HG03521 (cell line): ENCODE measurements around the gene PIAS2.

Source experiments
- ATAC-seq: cut with Tn5 transposase; IDR thresholded peaks from one replicate; pipeline ENCODE4 v1.9.1; 2021; ENCODE audit warnings: mild to moderate bottlenecking, moderate library complexity; ENCODE audit not compliant: unreplicated experiment

The PIAS2 gene

DNA sequence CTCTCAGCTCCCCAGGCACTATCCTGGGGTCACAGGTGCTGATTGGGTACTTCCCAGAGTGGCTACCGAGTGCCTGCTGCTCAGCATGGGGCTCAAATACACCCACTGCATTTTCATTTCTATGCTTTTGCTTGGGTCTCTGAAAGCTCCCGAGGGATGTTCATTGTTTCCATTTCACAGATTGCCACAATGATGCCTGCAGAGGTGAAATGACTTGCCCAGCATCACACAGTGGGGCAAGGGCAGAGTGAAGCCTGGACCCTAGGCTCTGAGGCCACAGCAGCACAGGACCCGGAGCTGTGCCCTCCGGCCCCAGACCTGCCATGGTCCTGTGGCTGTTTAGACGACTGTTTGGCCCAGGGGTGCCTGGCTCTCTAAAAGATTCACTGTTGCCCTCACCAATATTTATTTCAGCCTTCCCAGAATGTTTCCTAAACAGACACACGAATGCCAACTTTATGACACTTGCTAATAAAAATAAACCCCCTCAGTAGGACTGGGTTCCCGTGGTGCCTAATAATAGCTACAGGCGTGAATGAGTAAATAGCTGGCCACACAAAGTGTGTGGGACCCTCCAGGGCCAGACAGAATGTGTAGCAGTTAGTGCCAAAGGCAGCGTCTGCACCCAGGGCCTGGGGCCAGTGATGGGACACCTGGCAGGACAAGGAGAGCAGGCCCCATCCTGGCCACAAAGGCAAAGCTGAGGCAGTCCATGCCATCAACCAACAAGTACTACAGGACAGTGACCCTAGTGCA is 149.0 kb downstream of the PIAS2 start:
- no peak for ATAC-seq

DNA sequence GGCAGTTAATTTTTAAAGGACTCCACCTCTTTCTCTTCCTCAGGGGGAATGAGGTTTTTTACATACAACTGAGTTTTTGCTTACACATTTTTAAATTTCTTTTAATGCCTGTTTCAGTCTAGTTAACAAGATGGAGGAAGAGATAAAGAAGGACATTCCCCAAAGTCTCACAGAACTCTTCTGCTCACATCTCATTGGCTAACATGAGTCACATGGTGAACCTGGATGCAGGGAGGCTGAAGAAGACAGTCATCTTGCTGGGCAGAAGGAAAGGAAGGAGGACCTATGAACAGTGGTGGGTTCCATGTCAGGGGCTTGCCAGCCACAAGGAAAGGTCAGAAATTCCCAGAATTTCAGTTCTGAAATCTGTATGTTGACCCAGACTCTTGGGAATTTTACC is 150.1 kb downstream of the PIAS2 start:
- ATAC-seq: no peak

DNA sequence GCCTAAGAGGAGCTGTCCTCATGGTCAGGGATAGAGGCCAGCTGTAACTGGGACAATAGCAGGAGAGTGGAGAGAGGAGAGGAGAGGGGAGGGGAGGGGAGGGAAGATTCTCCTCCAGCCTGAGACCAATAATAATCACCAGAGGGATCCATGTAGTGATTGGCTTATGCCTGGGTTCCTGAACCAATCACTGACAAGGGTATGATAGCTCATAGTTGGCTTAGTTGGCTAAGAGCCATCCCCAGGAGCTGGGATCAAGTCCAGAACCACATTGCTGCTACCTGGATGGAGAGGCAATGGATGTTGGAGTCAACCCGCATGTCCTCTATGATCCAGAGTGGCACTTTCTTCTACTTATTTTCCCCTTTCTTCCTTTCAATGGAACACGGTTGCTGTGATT is 152.7 kb downstream of the PIAS2 start:
- ATAC-seq: no peak

DNA sequence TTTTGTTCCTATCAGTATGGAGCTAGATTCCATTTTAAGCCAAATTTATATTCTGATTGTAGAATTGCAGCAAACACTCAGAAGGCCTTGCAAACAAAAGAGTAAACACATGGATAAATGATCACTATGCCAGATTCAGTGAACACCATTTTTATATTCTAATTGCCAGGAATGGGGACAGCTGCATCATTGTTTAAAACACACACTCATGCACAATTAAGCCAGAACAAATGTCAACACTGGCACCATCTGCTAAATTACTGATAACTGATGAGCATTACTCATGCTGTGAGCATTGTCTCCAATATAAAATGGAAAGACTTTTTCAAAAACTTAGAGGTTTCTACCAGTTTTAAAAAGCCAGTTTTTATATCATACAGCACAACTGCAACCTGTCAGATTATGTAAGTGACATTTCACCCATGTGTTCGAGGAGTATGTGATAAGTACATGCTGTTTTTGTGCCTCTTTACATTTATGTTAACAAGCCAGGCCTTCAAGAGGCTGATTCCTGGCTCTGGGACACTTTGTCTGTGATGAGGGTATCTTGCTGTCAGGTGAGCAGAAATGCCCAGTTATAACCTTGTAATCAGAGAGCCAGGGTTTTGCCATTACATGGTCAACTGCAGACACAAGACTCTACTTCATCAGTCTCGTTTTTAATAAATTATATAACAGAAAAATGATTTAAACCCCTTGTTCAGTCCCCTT is 156.1 kb downstream of the PIAS2 start:
- no peak for ATAC-seq

DNA sequence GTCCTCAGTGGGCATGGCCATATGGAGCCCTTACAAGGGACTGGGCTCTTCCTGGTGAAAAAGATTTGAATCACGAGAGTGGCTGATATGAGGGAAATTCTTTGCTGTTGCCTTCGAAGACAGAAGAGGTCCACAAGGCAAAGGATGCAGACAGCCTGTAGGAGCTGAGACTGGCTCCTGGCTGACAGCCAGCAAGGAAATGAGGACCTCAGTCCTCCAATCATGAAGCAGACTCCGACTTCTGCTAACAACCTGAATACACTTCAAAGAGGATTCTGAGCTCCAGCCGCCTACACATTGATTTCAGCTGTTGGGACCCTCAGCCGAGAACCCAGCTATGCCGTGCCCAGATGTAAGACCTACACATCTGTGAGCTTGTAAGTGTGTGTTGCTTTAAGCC is 157.4 kb downstream of the PIAS2 start:
- ATAC-seq: no peak

DNA sequence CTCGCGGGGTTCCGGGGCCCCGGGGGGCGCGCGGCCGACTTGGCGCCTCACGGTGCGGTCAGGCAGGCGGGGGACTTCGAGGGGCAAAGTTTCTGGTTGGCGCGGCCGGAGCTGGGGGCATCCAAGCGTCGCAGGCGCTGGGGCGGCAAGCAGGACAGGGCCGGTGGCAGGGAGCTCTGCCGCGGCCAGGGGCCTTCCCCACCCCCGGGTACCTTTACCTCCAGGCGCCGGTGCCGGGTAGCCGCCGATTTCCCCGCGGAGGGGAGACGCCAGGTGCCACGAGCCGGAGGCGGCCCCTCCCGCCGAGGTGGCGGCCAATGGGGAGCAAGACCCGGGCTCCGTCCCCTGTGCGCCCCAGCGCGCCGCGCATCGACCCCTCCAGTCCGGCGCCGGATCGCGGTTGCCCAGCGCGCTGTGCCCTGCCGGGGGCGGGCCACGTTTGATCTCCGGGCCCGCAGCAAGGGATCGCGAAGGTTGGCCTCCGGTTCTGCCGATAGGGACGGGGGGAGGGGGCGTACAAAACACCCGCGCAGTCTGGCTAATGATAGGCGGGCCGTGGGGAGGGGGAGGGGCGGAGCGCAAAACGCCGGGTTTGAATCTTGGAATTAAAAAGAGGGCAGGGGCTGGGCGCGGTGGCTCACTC is 160.6 kb downstream of the PIAS2 start, which contains the start of gene ST8SIA5:
Gene ST8SIA5, minus strand, starts transcription at position 495 of the 643 bp plus-strand sequence. CDS start 545 bp downstream, outside the sequence.
- ATAC-seq: no peak

DNA sequence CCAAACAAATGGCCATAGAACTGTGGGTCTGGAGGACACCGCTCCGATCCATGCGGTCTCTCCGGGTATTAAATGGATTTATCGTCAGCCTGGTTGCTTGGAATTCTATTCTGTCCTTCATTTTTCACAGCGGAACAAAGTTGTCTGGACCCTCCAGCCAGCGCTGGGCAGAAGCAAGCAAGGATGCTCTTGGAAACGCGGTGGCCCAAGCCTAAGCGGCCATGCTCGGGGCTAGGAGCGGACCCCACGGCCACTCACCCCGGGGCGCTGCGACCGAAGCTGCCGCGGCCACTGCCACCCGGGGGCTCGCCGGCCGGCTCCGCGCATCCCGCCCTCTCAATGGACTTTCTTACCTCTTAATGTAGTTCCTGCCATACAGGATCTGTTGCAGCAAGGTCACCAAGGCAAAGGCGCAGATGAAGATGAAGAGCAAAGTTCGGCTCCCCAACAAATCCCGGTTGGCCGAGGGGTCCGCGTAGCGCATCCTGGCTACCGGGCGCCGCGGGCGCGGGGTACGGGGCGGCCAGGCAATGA is 161.2 kb downstream of the PIAS2 start:
- no peak for ATAC-seq

DNA sequence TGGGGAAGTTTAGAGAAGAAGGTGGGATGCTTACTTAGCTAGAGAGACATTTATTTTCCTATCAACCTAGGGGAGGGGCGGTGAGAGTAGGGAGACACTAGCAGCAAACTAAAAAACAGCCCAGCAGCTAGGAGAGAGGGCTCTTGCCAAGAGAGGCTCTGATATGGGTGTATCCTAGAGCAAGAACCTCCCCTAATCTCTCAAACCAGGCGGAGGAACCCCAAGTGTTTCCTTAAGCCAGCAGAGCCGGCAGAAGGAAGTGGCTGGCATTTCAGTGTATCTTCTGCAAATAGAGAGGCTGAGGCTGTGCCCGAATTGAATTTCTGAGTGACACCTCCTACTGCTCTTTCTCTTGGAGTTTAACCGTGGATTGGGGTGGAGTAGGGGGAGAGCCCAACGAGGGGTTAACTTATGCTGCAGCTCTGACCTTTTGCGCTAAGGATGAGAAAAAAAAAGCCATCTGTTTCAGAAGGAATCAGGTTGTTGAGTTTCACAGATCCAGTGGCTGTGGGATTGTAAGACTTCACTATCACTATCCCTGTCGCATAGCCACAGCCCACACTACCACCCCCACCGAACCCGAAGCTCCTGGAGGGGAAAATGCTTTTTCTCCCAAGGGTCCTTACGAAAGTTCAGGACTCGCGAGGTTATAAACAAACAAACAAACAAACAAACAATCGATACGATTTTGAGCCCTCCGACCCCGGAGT is 161.8 kb downstream of the PIAS2 start:
- ATAC-seq: no peak

DNA sequence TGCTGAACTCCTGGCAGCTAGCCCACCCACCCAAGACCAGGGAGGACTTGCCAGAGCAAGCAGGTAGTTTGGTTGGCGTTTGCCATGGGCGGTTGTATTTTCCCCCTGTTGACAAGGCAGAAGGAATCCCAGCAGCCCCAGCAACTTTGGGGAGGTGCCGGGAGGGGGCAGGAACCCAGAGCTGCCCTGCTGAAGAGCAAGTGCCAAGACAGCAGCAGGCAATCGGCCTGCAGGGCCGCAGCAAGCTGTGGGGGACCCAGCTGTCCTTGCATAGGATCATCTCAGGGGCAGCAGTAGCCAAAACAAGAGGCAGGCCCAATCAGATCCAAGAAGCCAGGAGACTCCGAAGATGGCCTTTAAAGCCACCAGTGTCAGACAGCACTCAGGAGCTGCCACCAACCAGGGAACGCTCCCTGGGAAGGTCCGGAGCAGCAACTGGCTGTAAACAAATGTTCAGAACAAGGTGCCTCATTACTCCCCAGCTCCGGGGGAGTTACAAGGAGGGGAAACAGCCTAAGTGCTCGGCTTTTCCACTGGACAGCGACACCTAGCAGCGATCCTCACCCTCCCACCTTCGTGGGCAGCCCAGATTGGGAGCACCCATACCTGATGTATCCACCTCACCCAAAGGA is 162.5 kb downstream of the PIAS2 start:
- ATAC-seq: no peak

DNA sequence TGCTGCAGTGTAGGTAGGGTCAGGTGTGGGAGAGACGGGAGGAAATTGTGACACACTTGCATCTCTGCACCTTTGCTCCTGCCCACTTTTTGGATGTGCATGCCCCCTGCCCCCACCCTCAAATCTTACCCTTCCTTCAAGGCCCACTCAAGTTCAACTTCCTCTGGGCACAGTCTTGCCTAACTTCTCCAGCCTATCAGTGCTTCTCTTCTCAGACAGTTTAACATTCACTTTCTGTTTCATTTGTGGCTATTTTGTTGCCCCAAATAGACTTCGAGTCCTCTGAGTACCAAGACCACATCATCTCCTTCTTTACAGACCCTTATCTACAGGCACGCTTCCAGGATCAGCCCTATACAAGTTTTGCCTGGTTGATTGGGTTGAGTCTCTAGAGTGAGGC is 163.1 kb downstream of the PIAS2 start:
- ATAC-seq: no peak
